ENCODE results near the gene ATP6V1G2.

ATP6V1G2 gene

GRCh38 chr6:31546958-31547726 lies 734 bp upstream of the ATP6V1G2 start, which contains the start of gene NFKBIL1:
Gene NFKBIL1 (plus strand): TSS chr6:31547608. CDS start chr6:31547695, 87 bp downstream.
- peak; percentile 93 to 98 for DNase-seq

GRCh38 chr6:31545291-31545690 lies 1.1 kb downstream of the ATP6V1G2 start:
- DNase-seq: no peak

GRCh38 chr6:31544676-31545075 lies 1.7 kb downstream of the ATP6V1G2 start:
- no peak for DNase-seq

- DNase-seq: no peak
Measured at GRCh38 chr6:31543639-31544038, 2.8 kb downstream of the ATP6V1G2 start.

GRCh38 chr6:31541658-31542521 lies 4.5 kb downstream of the ATP6V1G2 start, which contains the start of gene DDX39B:
Gene DDX39B (minus strand): TSS chr6:31542003. CDS start chr6:31540532, 1,471 bp downstream.
- DNase-seq: peak; percentile 97 to 98

GRCh38 chr6:31541059-31541657 lies 5.2 kb downstream of the ATP6V1G2 start:
- DNase-seq: peak in 1 of 2 experiments; percentile 37

- no peak for DNase-seq
Measured at GRCh38 chr6:31540640-31541039, 5.8 kb downstream of the ATP6V1G2 start.

GRCh38 chr6:31538805-31539400 lies 7.5 kb downstream of the ATP6V1G2 start:
- no peak for DNase-seq

GRCh38 chr6:31535538-31536324 lies 10.7 kb downstream of the ATP6V1G2 start:
- no peak for DNase-seq

GRCh38 chr6:31534521-31535040 lies 11.8 kb downstream of the ATP6V1G2 start:
- DNase-seq: no peak

- no peak for DNase-seq
Measured at GRCh38 chr6:31534011-31534410, 12.4 kb downstream of the ATP6V1G2 start.

GRCh38 chr6:31533455-31533841 lies 13.0 kb downstream of the ATP6V1G2 start:
- no peak for DNase-seq

- no peak for DNase-seq
Measured at GRCh38 chr6:31532644-31533454, 13.6 kb downstream of the ATP6V1G2 start.

GRCh38 chr6:31531771-31532643 lies 14.4 kb downstream of the ATP6V1G2 start:
- DNase-seq: no peak

GRCh38 chr6:31531162-31531561 lies 15.2 kb downstream of the ATP6V1G2 start:
- DNase-seq: no peak

- DNase-seq: no peak
Measured at GRCh38 chr6:31530659-31531058, 15.7 kb downstream of the ATP6V1G2 start.

- DNase-seq: no peak
Measured at GRCh38 chr6:31529329-31530150, 16.9 kb downstream of the ATP6V1G2 start.

- no peak for DNase-seq
Measured at GRCh38 chr6:31528821-31529328, 17.5 kb downstream of the ATP6V1G2 start, which contains the start of gene MCCD1. Gene MCCD1 (plus strand): TSS chr6:31528962. CDS start chr6:31529015, 53 bp downstream.
